GM20431 (cell line): ENCODE results near the gene CDK11A.
"Not testable (repeated sequence)": the region's sequence is repeated elsewhere in the genome, so short reads cannot be mapped to it uniquely, and the experiment has no call there.

ENCODE experiments used
- in situ Hi-C: fragments of 300-500 bp; cut with MseI, MboI; formaldehyde crosslinking; loops from one replicate; pipeline ENCODE4 v1.15.0; 2020; ENCODE audit warnings: low sequenced_read_pairs; ENCODE audit not compliant: unreplicated experiment

CDK11A gene

GRCh38 chr1:1724035-1724864 lies at the start of gene CDK11A:
TSS of gene CDK11A (minus strand) at chr1:1724357. CDS start at chr1:1722818, 1,539 bp downstream.
- in situ Hi-C loops = not testable (repeated sequence)

- in situ Hi-C loops = no loop called here
These were observed 49.7 kb upstream of the CDK11A start for GRCh38 chr1:1773874-1774273.

GRCh38 chr1:1771096-1771495 lies 46.9 kb upstream of the CDK11A start:
- in situ Hi-C loops = no loop called here

GRCh38 chr1:1770102-1770501 lies 45.9 kb upstream of the CDK11A start:
- in situ Hi-C loops = no loop called here

GRCh38 chr1:1768249-1768992 lies 44.3 kb upstream of the CDK11A start:
- in situ Hi-C loops = no loop called here

- in situ Hi-C loops = no loop called here
These were observed 40.8 kb upstream of the CDK11A start for GRCh38 chr1:1764876-1765470.

GRCh38 chr1:1763657-1764621 lies 39.8 kb upstream of the CDK11A start:
- in situ Hi-C loops = no loop called here

GRCh38 chr1:1761504-1762376 lies 37.6 kb upstream of the CDK11A start:
- in situ Hi-C loops = no loop called here

- in situ Hi-C loops = no loop called here
These were observed 36.6 kb upstream of the CDK11A start for GRCh38 chr1:1760715-1761114.

GRCh38 chr1:1760345-1760650 lies 36.1 kb upstream of the CDK11A start:
- in situ Hi-C loops = no loop called here

GRCh38 chr1:1759456-1760344 lies 35.5 kb upstream of the CDK11A start:
- in situ Hi-C loops = no loop called here

GRCh38 chr1:1758692-1759455 lies 34.7 kb upstream of the CDK11A start:
- in situ Hi-C loops = no loop called here

GRCh38 chr1:1758059-1758621 lies 34.0 kb upstream of the CDK11A start:
- in situ Hi-C loops = no loop called here

- in situ Hi-C loops = no loop called here
These were observed 33.4 kb upstream of the CDK11A start for GRCh38 chr1:1757422-1758058.

GRCh38 chr1:1756661-1757421 lies 32.7 kb upstream of the CDK11A start:
- in situ Hi-C loops = no loop called here

- in situ Hi-C loops = no loop called here
These were observed 31.7 kb upstream of the CDK11A start for GRCh38 chr1:1755852-1756251.
